Stimulated activated CD8-positive, alpha-beta memory T cell treated with anti-CD3 and anti-CD28 coated beads, Interleukin-12 subunit alpha, Interleukin-12 subunit beta, amount 100 ng/mL, for 4 hours (primary cell): ENCODE data around the gene KSR2.
"Not testable (repeated sequence)": the region's sequence is repeated elsewhere in the genome, so short reads cannot be mapped to it uniquely, and the experiment has no call there.

Experiments
- DNase-seq: peaks from one replicate; pipeline ENCODE4 v3.0.0-alpha.2; 2020; ENCODE audit warnings: low read depth

KSR2 gene

DNA sequence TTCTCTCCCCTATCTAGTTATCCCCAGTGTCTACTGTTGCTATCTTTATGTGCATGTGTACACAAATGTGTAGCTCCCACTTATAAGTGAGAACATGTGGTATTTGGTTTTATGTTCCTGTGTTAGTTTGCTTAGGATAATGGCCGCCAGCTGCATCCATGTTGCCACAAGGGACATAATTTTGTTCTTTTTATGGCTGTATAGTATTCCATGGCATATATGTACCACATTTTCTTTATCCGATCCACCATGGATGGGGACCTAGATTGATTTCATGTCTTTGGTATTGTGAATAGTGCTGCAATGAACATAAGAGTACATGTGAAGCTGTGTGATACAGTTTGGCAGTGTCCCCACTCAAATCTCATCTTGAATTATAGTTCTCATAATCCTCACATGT, 218.1 kb downstream of the KSR2 start:
- DNase-seq = no peak

DNA sequence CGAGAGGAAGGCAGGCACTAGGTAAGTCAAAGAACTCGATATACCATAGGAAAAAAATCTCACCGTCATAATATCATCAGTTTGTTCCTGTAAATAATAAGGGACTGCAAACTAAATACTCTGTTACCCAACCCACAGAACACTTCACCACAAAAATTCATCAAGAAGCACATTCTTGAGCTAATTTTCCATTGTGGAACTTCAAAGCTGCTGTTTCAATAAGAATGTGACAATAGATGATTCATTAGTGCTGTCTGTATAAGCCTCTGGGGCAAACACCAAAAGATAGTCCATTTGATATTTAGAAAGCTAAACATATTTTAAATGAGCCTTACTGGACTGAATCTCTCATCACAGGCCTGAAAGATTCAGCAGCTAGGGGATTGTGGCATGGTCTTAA, 219.4 kb downstream of the KSR2 start:
- no peak for DNase-seq

DNA sequence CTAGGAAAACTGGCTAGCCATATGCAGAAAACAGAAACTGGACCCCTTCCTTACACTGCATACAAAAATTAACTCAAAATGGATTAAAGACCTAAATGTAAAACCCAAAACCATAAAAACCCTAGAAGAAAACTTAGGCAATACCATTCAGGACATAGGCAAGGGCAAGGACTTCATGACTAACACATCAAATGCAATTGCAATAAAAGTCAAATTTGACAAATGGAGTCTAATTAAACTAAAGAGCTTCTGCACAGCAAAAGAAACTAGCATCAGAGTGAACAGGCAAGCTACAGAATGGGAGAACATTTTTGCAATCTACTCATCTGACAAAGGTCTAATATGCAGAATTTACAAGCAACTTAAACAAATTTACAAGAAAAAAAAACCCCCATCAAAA, 222.4 kb downstream of the KSR2 start:
- not testable (repeated sequence) for DNase-seq

DNA sequence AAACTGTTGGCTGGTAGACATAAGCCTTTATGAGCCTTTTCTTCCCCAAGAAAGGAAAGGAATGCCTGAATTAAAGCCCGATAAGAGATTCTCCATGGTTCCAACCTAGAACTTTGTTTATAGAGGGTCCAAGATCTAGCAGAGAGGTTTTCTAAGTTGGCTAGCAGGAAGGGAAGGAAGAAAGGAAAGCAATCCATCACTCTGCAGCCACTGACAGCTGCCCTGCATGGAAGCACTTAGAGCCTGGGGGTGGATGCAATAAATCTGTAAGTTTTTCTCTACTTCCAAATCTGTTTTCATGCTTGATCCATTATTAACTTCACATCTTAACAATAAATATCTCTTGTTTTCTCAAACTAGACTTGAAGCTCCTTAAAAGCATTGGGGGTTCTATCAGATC, 224.4 kb downstream of the KSR2 start:
- DNase-seq = no peak

DNA sequence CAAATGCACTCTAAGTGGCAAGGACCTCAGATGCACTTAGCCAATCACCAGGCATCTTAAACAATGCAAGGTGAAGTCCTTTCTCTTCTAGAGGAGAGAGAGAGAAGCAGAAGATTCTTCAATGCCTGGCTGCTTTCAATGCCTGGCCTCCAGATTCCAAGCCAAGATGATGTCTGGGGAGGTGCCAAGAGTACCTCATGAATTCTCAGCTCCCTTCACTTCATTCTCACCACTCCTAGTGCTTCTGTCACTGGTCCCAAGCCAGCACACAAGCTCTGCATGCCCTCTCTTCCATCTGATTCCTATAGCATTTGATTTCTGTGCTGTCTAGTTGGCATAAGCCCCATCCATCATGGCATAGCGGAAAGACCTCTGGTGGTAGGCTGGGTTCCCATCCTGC, 225.0 kb downstream of the KSR2 start:
- no peak for DNase-seq

DNA sequence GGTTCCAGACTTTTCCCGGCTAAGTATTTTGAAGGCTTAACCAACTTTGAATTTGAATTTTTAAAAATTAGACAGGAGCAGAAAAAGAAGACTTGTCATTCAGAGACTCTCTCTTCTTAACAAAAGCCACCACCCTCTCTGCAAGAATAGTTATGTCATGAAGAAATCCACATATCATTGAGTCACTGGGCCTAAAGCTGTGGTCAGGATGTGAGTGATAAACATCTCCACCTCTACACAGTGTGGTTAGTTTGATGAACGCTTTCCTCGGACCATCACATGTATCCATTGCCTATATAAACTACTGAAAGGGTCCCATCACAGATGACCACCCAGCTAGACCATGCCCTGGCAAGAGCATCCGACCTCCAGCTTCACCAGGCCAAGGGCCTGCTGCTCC, 226.1 kb downstream of the KSR2 start:
- DNase-seq = no peak

DNA sequence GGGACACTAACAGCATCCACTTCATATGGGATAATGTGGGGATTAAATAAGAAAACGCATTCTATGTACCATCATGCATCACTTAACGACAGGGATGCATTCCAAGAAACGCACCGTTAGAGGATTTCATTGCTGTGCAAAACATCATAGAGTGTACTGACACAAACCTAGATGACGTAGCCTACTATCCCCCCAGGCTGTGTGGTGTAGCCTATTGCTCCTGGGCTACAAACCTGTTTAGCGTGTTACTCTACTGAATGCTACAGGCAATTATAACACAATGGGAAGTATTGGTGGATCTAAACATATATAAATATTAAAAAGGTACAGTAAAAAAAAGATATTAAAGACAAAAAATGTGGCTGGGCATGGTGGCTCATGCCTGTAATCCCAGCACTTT, 230.6 kb downstream of the KSR2 start:
- no peak for DNase-seq

DNA sequence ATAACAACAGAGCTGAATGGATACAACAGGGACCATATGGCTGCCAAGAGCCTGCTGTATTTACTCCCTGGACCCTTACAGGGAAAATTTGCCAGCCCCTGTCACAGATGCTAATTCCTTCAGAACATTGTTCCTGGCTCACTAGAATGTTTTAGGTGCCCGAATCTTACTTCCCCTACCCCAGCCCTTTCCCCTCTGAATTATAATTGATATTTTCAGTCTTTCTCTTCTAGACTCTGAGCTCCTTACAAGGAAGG, 235.3 kb downstream of the KSR2 start:
- no peak for DNase-seq

DNA sequence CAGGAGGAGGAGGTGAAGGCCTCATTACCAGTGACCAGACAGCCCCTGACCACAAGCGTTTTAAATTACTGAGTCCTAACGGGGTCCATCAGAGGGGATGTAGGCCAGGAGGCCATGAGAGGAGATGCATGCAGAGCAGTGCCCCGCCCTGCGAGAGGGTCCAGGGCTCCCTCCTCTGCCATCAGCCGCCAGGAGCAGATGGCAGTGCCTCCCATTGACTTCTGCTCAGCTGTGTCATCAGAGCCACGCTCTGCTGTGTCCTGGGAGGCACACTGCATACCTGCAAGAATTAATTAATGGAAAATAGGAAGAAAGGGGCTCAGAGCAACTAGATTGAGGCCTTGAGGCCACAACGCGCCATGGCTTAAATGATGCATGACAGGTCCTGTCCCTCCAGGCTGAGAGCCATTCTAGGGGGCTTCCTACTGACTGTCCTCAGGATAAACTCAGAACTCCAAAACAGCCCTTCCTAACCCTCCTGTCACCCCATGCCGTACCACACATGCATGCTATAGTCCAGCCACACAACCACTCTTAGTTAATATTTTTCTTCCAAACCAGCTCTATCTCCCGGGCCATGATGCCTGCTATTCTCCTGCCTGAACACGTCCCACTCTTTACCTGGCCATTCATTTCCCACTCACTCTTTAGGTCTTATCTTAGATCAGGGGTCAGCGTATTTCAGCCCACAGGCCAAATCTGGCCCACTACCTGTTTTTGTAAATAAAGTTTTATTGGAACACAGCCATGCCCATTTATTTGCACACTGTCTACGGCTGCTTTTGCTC, 235.8 kb downstream of the KSR2 start:
- no peak for DNase-seq

DNA sequence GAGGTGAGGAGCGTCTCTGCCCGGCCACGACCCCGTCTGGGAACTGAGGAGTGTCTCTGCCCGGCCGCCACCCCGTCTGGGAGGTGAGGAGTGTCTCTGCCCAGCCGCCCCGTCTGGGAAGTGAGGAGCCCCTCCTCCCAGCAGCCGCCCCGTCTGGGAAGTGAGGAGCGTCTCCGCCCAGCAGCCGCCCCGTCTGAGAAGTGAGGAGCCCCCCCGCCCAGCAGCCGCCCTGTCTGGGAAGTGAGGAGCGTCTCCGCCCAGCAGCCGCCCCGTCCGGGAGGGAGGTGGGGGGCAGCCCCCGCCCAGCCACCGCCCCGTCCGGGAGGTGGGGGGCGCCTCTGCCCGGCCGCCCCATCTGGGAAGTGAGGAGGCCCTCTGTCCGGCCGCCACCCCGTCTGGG, 237.7 kb downstream of the KSR2 start:
- not testable (repeated sequence) for DNase-seq

DNA sequence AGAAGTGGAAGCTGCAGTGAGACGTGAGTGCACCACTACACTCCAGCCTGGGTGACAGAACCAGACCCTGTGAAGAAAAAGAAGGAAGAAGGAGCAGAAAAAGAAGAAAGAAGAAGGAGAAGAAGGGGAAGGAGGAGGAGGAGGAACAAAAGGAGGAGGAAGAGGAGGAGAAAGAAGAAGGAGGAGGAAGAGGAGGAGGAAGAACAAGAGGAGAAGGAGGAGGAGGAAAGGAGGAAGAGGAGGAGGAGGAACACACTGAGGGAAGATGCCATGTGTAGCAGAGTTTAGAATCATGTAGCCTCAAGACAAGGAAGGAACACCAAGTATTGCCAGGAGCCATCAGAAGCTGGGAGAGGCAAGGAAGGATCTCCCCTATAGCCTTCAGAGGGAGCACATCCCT, 241.5 kb downstream of the KSR2 start:
- no peak for DNase-seq

DNA sequence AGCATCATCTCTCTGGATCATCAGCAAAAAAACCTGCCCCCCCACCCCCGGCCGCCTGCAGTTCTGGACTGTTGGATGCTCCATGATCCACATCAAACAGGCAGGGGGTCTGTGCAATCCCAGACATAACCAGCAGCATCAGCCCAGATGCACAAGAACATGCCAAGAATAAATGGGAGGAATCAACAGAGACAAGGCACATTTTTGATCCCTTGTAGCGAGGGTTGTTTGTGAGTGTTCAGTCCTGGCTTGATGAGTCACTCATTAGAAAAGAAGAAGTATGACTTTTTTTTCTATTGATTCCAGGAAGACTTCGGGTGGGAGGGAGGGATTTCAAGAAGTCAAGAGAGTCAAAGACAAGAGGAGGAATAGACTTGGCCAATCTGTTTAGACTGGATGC, 244.2 kb downstream of the KSR2 start:
- no peak for DNase-seq

DNA sequence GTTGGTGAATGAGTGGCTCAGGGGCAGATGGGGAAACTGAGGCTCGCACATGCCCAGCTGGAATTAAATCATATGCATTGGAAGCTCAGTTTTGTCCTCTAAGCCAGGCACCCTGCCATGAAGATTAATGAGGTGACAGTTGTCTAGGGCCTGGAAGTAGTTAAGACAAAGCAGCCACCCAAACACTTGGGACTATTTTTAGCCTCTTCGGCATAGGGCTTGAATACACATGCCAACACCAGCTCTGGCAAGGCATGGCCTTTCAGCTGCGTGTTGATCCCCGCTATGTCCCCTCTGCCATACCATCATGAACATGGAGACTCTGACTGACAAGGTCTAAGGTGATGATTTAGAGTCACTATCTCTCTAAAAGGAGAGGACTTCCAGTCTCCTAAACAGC, 250.2 kb downstream of the KSR2 start:
- DNase-seq = no peak

DNA sequence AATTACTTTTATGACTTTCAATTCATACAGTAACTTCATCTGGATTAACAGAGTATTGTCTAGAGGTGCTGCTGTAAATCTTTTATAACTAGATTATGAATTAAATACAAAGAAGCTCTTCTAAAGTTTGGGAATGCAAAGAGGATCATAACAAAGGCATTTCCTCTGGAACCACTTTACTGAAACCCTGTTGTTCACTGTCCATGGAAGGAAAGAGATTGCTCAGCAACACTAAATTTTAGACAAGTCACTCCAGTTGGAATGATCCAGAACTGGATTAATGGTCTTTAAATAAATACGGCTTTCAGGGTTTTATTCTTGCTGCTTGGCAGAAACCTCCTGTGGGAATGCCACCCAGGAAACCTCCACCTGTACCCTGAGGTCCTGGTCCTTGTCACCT, 250.6 kb downstream of the KSR2 start:
- DNase-seq = no peak

DNA sequence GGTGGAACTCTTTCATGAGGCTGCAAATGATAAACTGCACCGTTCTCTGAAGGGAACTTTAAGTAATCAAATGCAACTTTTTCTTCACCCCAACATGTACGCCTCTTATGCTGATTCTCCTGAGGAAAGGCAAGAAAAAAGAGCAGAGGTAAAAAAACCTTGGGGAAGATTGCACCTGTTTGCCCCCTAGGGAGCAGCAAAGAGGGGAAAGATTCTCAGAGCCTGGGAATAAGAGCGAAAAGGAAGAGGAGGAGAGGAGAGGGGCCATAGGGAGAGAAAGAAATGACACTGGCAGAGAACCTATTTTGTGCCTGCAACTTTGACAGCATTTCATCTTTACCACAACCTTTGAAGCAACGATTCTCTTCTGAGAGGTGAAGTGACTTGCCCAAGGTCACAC, 254.6 kb downstream of the KSR2 start:
- DNase-seq = no peak

DNA sequence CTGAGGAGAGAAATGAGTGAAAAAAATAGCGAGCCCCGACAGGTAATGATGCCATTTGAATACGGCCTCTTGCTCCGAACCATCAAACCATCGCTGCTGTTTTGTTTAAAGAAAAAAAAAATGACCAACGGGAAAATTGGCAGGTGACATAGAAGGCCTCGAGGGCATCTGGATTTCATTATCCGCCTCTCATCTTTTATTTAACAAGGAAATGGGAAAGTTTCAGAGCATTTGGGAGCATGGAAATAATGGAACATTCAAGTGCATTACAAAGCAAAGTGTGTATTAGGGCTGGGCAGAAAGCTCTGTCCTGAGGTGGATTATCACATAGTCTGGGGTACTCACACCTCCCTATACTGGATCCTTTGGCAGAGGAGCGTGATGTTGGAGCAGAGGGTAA, 258.7 kb downstream of the KSR2 start:
- no peak for DNase-seq

DNA sequence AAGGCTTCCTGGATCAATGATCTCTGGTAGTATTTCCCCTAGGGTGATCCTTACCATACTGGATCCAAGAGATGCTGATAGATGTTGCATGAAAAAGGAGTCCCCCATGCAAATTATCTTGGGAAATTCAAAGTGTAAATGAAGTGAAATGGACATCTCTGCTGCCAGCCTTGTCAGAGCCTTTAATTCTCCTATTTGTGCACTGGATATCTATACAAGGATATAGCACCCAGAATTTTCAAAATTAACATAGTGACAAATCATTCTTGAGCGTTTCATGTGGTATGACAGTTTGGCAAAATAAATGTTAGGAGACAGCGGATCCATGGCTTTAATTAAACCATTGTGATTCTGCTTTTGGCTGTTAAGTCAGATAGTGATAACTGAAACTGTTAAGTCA, 260.9 kb downstream of the KSR2 start:
- no peak for DNase-seq

DNA sequence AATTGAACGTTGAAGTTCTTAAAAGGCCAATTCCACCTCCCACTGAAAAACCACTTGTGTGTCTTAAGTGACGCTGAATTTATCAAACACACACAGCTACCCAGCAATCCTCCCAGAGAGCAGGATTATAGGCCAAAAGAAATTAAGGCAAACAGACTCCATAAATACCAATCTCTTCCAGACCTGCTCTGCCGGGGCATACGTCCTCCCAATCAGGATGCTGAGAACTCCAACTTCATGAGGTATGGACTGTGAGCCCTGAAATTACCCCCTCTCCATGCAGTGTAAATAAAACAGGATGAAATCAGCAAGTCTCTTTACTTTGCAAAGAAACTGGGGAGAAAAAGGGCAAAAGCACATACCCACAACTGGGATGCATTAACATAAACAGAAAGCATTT, 265.2 kb downstream of the KSR2 start:
- no peak for DNase-seq

DNA sequence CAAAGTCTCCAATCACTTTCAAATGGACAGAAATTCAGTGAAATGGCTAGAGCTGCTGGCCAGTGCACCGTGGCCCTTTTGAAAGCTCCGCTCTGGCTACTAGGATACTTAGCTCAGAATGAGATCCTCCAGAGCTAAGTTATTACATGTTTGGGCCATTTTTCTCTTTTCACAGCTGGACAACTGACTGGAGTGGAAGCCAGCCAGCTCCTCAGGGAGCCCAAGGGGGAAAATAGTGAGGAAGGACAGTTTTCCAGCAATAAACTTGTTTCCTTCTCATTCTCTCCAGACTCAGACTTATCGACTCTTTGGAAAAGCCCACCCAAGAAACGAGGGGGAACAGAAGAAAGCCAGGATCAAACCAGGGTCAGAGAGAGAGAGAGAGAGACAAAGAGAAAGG, 266.0 kb downstream of the KSR2 start:
- DNase-seq = no peak

DNA sequence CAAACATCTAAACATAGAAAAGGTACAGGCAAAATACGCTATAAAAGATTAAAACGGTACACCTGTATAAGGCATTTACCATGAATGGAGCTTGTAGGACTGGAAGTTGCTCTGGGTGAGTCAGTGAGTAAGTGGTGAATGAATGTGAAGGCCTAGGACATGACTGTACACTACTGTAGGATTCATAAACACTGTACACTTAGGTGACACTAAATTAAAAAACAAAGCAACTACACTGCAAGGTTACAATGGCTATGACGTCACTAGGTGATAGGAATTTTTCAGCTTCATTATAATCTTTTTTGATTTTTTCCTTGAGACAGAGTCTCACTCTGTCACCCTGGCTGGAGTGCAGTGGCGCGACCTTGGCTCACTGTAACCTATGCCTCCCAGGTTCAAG, 269.2 kb downstream of the KSR2 start:
- no peak for DNase-seq

DNA sequence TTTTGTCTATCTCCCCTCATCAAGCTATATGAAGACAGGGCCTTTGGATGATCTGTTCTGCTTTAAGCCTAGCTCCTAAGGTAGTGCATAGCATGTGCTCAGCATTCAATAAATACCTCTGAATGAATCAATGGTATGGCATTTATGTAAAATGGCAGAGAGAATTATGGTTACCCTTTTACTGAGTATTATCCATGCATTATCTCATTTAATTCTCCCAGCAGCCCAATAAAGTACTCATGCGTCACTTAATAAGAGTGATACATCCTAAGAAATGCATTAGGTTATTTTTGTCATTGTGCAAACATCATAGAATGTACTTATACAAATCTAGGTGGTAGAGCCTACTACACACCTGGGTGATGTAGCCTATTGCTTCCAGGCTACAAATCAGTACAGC, 269.7 kb downstream of the KSR2 start:
- no peak for DNase-seq

DNA sequence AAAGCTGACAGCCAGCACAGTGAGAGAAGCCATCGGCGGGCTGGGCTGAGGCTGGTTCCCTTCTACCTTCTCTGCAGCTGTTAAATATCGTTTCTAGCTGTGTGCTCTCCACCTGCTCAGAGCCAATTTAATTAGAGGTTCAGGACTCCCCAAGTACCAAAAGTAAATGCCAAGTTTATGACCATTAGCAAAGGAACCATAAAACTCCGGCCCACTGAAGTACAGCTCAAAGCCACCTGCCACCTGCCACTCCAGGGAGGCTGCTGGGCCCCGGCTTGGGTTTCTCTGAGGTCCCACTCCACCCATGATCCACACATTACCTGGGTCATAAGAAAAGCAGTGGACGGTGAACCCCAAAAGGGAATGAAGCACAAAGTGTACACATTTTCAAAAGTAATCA, 272.8 kb downstream of the KSR2 start:
- DNase-seq = no peak

DNA sequence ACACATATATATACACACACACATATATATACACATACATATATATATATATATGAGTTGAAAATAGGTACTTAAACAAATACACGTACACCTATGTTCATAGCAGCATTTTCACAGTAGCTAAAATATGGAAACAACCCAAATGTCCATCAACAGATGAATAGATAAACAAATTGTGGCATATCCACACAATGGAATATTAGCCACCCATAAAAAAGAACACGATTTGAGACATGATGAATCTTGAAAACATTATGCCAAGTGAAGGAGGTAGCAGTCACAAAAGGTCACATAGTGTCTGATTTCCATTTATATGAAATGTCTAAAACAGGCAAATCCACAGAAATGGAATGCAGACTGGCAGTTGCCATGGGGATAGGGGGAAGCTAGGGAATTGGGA, 276.3 kb downstream of the KSR2 start:
- DNase-seq = no peak

DNA sequence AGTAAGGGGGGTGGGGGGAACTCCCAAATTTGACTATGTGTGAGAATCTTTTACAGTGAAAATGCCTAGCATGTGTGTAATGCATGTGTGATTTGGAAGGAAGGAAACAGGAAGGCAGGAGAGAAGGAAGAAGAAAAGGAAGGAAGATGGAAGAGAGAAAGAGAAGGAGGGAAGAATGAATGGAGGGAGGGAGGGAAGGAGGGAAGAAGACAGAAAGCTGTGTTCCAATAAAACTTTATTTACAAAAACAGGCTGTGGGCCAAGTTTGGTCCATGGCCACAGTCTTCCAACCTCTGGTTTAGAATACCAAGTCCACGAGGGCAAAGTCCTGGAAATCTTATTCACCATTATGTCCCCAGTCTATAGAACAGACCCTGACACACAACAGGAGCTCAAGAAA, 278.9 kb downstream of the KSR2 start:
- DNase-seq = no peak

DNA sequence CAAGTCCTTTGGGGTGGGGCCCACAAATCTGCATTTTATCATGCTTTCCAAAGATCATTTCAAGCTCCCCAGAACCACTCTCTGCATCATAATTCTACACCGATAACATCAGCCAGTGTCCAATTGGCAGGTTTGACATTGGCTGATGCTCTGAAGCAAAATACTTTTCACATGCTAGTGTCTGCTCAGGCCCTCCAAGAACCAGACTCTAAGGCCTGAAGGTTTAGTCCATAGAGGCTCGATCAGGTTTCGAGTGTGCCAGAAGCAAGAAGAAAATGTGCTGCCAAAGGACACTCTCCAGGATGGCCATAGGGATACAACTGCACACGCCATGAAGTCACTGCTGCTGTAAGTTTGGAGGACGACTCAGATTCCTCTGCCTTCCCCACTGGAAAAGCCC, 280.3 kb downstream of the KSR2 start:
- no peak for DNase-seq
